Trophoblast cell (in vitro differentiated cells and primary cell): ENCODE results near the gene DUSP9.
"Not testable (repeated sequence)": the region's sequence is repeated elsewhere in the genome, so short reads cannot be mapped to it uniquely, and the experiment has no call there.

Experiments
- DNase-seq, 2 donors: peaks; one replicate each; pipeline ENCODE4 v3.0.0-alpha.2; 2016
- H2AFZ ChIP-seq: 2 replicates; pipeline ENCODE4 v1.6.1; 2013; ENCODE audit warnings: low read length, moderate library complexity, mild to moderate bottlenecking; ENCODE audit not compliant: insufficient read depth, poor library complexity
- H2AK5ac ChIP-seq: 2 replicates; pipeline ENCODE4 v1.6.1; 2013; ENCODE audit warnings: mild to moderate bottlenecking, low read length
- H2BK120ac ChIP-seq: 2 replicates; pipeline ENCODE4 v1.6.1; 2013; ENCODE audit warnings: low read length, mild to moderate bottlenecking, moderate library complexity; ENCODE audit not compliant: insufficient read depth, poor library complexity
- H2BK12ac ChIP-seq: 2 replicates; pipeline ENCODE4 v1.6.1; 2013; ENCODE audit warnings: mild to moderate bottlenecking, low read length, moderate library complexity
- H2BK5ac ChIP-seq: 2 replicates; pipeline ENCODE4 v1.6.1; 2013; ENCODE audit warnings: low read length, low read depth, moderate library complexity, mild to moderate bottlenecking; ENCODE audit not compliant: poor library complexity
- H3K14ac ChIP-seq: 2 replicates; pipeline ENCODE4 v1.6.1; 2013; ENCODE audit warnings: mild to moderate bottlenecking, low read length
- H3K18ac ChIP-seq: 2 replicates; pipeline ENCODE4 v1.6.1; 2013; ENCODE audit warnings: mild to moderate bottlenecking, low read length
- H3K23ac ChIP-seq: 2 replicates; pipeline ENCODE4 v1.6.1; 2013; ENCODE audit warnings: low read length
- H3K27ac ChIP-seq: 2 replicates; pipeline ENCODE4 v1.5.1; 2013; ENCODE audit warnings: low read depth, mild to moderate bottlenecking, inconsistent platforms, low read length, moderate library complexity
- H3K27me3 ChIP-seq: 2 replicates; pipeline ENCODE4 v1.6.1; 2013; ENCODE audit warnings: inconsistent platforms, mild to moderate bottlenecking, low read length, moderate library complexity; ENCODE audit not compliant: insufficient read depth
- H3K36me3 ChIP-seq, 2 experiments: 1 replicate in 1 of 2; 2 replicates in 1 of 2; pipeline ENCODE4 v1.6.1; 2013; ENCODE audit warnings: low read length in 2 of 2, mild to moderate bottlenecking in 2 of 2, moderate library complexity in 1 of 2; ENCODE audit not compliant: insufficient read depth in 2 of 2, control insufficient read depth in 1 of 2
- H3K4ac ChIP-seq: 2 replicates; pipeline ENCODE4 v1.6.1; 2013; ENCODE audit warnings: low read depth, mild to moderate bottlenecking, low read length, moderate library complexity
- H3K4me1 ChIP-seq, 2 experiments: 1 replicate in 1 of 2; 2 replicates in 1 of 2; pipeline ENCODE4 v1.6.1; 2013; ENCODE audit warnings: low read length in 2 of 2, mild to moderate bottlenecking in 2 of 2, moderate library complexity in 1 of 2; ENCODE audit not compliant: insufficient read depth in 2 of 2, control insufficient read depth in 1 of 2
- H3K4me2 ChIP-seq: 2 replicates; pipeline ENCODE4 v1.6.1; 2013; ENCODE audit warnings: inconsistent platforms, mild to moderate bottlenecking, low read length, moderate library complexity
- H3K4me3 ChIP-seq: 2 replicates; pipeline ENCODE4 v1.5.1; 2013; ENCODE audit warnings: mild to moderate bottlenecking, low read depth, low read length, inconsistent platforms
- H3K79me1 ChIP-seq: one replicate; pipeline ENCODE4 v1.6.1; 2013; ENCODE audit warnings: low read length
- H3K79me2 ChIP-seq: 2 replicates; pipeline ENCODE4 v1.6.1; 2013; ENCODE audit warnings: low read length, mild to moderate bottlenecking; ENCODE audit not compliant: control insufficient read depth, insufficient read depth, poor library complexity
- H3K9ac ChIP-seq: 2 replicates; pipeline ENCODE4 v1.6.1; 2013; ENCODE audit warnings: mild to moderate bottlenecking, low read length
- H3K9me3 ChIP-seq: 2 replicates; pipeline ENCODE4 v1.6.1; 2013; ENCODE audit warnings: low read depth, mild to moderate bottlenecking, control low read depth, inconsistent platforms, low read length; ENCODE audit not compliant: insufficient read depth
- H4K12ac ChIP-seq: 2 replicates; pipeline ENCODE4 v1.6.1; 2013; ENCODE audit warnings: low read depth, mild to moderate bottlenecking, low read length, moderate library complexity
- H4K8ac ChIP-seq: 2 replicates; pipeline ENCODE4 v1.6.1; 2013; ENCODE audit warnings: low read depth, mild to moderate bottlenecking, low read length, moderate library complexity
- H4K91ac ChIP-seq: one replicate; pipeline ENCODE4 v1.6.1; 2013; ENCODE audit warnings: low read depth, mild to moderate bottlenecking, low read length, moderate library complexity
- WGBS: extraction: QIAGEN DNeasy Blood & Tissue Kit; methylation state at CpG from one replicate; pipeline ENCODE4 v1.1.7; 2013; ENCODE audit warnings: missing lambda C conversion rate; ENCODE audit not compliant: insufficient read length, insufficient coverage; ENCODE audit errors: extremely low coverage; 5-methylcytosine and 5-hydroxymethylcytosine counted together

The DUSP9 gene

DNA sequence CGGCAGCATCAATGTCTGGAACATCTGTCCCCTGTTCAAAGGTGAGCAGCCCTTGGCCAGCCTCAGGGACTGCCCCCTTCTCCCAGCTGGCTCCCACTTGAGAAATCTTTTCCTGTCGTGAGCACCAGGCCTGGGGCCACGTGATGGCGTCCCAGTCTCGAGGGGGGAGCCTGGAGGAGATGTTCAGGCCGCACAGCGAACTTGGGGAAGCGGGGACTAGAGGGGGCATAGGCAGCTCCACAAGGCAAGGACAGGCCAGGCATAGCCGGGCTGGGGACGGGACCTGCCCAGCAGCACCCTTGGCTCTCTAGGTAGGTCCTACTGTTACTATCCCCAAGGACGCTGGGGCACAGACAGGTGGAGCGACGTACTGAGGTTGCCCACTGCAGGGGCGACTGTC, 43.5 kb downstream of the DUSP9 start:
- Histone ChIP-seq H3K27ac (no peak overlapping the region), H3K9ac (no peak overlapping the region), H4K91ac (no peak overlapping the region), H3K79me2 (no peaks in the 10 kb centered on the region), H3K79me1 (peaks cover 3% of the 10 kb centered on the region), H4K12ac (no peak overlapping the region), H3K23ac (no peak overlapping the region), H3K14ac (no peak overlapping the region), H4K8ac (no peak overlapping the region), H3K4me2 (no peak overlapping the region), H2BK5ac (no peak overlapping the region), H2BK12ac (no peak overlapping the region), H2AK5ac (no peak overlapping the region), H3K4me3 (no peak overlapping the region), H3K27me3 (no peaks in the 10 kb centered on the region), H2AFZ (no peak overlapping the region), H3K4ac (no peak overlapping the region), H3K4me1 (peaks cover 11 to 17% of the 10 kb centered on the region in 2 experiments), H3K36me3 (peaks cover 5 to 14% of the 10 kb centered on the region in 2 experiments), H2BK120ac (no peak overlapping the region), H3K18ac (no peak overlapping the region), H3K9me3 (peaks cover 2% of the 10 kb centered on the region)
- no CpG with 5 or more reads among the region's 14 CpGs for WGBS
- no peak for DNase-seq

DNA sequence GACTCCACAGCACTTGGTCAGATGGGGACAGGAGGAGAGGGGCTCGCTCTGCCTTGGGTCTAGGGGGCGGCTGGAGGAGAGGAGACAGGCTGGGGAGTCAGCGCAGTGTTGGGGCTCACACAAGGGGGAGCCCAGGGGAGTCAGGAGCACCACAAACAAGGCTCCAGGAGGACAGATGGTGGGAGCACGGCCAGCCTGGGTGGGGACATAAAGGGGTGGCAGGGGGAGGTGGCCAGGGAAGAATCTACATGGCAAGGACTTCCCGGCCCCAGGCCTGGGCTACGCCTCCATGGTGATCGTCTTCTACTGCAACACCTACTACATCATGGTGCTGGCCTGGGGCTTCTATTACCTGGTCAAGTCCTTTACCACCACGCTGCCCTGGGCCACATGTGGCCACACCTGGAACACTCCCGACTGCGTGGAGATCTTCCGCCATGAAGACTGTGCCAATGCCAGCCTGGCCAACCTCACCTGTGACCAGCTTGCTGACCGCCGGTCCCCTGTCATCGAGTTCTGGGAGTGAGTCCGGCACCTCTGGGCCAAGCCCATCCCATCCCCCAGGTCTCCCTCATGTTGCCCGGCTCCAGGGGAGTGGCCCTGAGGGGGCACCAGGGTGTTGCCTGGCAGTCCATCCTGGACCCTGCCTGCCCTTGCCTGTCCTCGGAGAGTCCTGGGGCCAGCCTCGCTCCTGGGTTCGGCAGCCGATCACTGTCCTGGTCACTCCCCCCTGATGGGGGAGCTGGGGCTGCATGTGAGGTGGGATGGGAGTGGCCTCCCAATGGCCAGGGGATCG, 44.2 kb downstream of the DUSP9 start:
- H3K27ac ChIP-seq, H3K4me3 ChIP-seq, H2BK12ac ChIP-seq, H3K14ac ChIP-seq, H4K91ac ChIP-seq, H2BK120ac ChIP-seq, H2BK5ac ChIP-seq, DNase-seq, H3K4me1 ChIP-seq, H3K23ac ChIP-seq, H3K4me2 ChIP-seq, H2AK5ac ChIP-seq, H3K79me2 ChIP-seq, H2AFZ ChIP-seq, H4K8ac ChIP-seq, H3K4ac ChIP-seq, H3K27me3 ChIP-seq, H4K12ac ChIP-seq, H3K9ac ChIP-seq, H3K79me1 ChIP-seq, H3K9me3 ChIP-seq, H3K18ac ChIP-seq: not testable (repeated sequence)
- WGBS, result no CpG with 5 or more reads among the region's 21 CpGs
- H3K36me3 ChIP-seq, result peaks cover 9 to 18% of the 10 kb centered on the region in 2 experiments

DNA sequence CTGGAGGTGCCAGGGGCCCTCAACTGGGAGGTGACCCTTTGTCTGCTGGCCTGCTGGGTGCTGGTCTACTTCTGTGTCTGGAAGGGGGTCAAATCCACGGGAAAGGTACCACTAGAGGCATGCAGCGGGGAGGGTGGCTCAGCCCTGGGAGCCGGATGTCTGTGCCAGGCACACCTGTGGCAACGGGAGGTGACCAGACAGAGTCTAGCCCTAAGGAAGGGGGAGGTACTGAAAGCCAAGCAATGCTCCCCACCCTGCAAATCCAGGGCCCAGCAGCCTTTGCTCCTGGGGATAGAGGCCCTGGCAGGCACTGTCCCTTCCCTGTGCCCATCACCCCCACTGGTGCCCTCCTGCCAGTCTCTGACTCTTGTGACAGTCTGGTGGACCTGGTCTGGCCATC, 45.0 kb downstream of the DUSP9 start:
- H3K27me3 ChIP-seq, result no peaks in the 10 kb centered on the region
- no peak overlapping the region for H3K4ac ChIP-seq
- no CpG with 5 or more reads among the region's 4 CpGs for WGBS
- no peak overlapping the region for H3K18ac ChIP-seq
- H2AFZ ChIP-seq, result no peak overlapping the region
- H2BK12ac ChIP-seq, result no peak overlapping the region
- no peak overlapping the region for H3K4me3 ChIP-seq
- H3K14ac ChIP-seq, result no peak overlapping the region
- H2BK120ac ChIP-seq, result no peak overlapping the region
- no peak overlapping the region for H2AK5ac ChIP-seq
- no peak overlapping the region for H3K9ac ChIP-seq
- peaks cover 12 to 23% of the 10 kb centered on the region in 2 experiments for H3K36me3 ChIP-seq
- H3K79me2 ChIP-seq, result no peaks in the 10 kb centered on the region
- no peak overlapping the region for H3K27ac ChIP-seq
- peaks cover 3% of the 10 kb centered on the region in 2 experiments for H3K4me1 ChIP-seq
- no peak overlapping the region for H2BK5ac ChIP-seq
- H3K4me2 ChIP-seq, result no peak overlapping the region
- no peak for DNase-seq
- H3K23ac ChIP-seq, result no peak overlapping the region
- H3K79me1 ChIP-seq, result peaks cover 3% of the 10 kb centered on the region
- no peak overlapping the region for H4K12ac ChIP-seq
- no peak overlapping the region for H4K8ac ChIP-seq
- H4K91ac ChIP-seq, result no peak overlapping the region
- H3K9me3 ChIP-seq, result peaks cover 2% of the 10 kb centered on the region

DNA sequence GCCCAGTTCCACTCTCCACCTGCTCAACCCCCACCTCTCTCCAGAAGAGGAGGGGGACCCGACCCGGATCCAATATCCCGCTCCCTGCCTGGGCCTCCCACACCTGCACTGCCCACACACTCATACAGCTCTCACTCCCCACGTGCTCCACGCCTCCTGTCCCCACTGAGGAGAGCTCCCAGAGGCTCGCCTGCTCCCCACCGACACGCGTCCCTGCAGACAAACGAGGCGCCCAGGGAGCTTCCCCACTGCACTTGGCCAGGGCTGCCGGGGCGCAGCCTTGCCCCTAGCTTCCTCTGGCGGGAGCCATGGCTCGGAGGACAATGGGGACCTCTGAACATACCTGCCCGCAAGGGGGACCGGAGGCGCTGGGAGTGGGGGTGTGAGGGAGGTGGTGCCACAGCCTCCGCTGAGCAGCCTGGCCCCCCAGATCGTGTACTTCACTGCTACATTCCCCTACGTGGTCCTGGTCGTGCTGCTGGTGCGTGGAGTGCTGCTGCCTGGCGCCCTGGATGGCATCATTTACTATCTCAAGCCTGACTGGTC, 45.7 kb downstream of the DUSP9 start:
- no peaks in the 10 kb centered on the region for H3K4me1 ChIP-seq
- H2BK120ac ChIP-seq, result no peak overlapping the region
- no peak overlapping the region for H2BK5ac ChIP-seq
- no CpG with 5 or more reads among the region's 24 CpGs for WGBS
- no peak overlapping the region for H4K8ac ChIP-seq
- H3K4me2 ChIP-seq, result no peak overlapping the region
- H3K14ac ChIP-seq, result no peak overlapping the region
- no peak overlapping the region for H3K18ac ChIP-seq
- H3K23ac ChIP-seq, result no peak overlapping the region
- H3K79me2 ChIP-seq, result no peaks in the 10 kb centered on the region
- no peaks in the 10 kb centered on the region for H3K79me1 ChIP-seq
- H3K4me3 ChIP-seq, result no peak overlapping the region
- H3K36me3 ChIP-seq, result peaks cover 16 to 28% of the 10 kb centered on the region in 2 experiments
- H3K9me3 ChIP-seq, result peaks cover 2% of the 10 kb centered on the region
- H3K27ac ChIP-seq, result no peak overlapping the region
- no peak overlapping the region for H4K91ac ChIP-seq
- H2AFZ ChIP-seq, result no peak overlapping the region
- no peaks in the 10 kb centered on the region for H3K27me3 ChIP-seq
- H3K4ac ChIP-seq, result no peak overlapping the region
- no peak overlapping the region for H2AK5ac ChIP-seq
- H3K9ac ChIP-seq, result no peak overlapping the region
- DNase-seq, result no peak
- H2BK12ac ChIP-seq, result no peak overlapping the region
- no peak overlapping the region for H4K12ac ChIP-seq
